LHCN-M2 (cell line): ENCODE data around the gene ELAPOR2. TPM values are rescaled to one million over a fixed set of nuclear protein-coding genes. Genes with fewer than 3 reads are reported as not detected.
"Not testable (repeated sequence)": the region's sequence is repeated elsewhere in the genome, so short reads cannot be mapped to it uniquely, and the experiment has no call there.

Experiments used
- DNase-seq: peaks from one replicate; pipeline ENCODE4 v3.0.0-alpha.2; 2012; ENCODE audit warnings: low read depth
- total RNA-seq: library from RNA; depleted of rRNA; stranded (reverse); fragments of >200 nt; gene quantifications from 2 replicates; pipeline ENCODE4 v1.2.3, GENCODE V29; 2014; rRNA removed

ELAPOR2 gene
- total RNA-seq, 1 experiment from 2014 or later: 5.7 TPM

- no peak for DNase-seq
These were observed 13.0 kb downstream of the ELAPOR2 start for GRCh38 chr7:87046456-87046855.

- not testable (repeated sequence) for DNase-seq
These were observed 14.7 kb downstream of the ELAPOR2 start for GRCh38 chr7:87044713-87045112.

- DNase-seq: not testable (repeated sequence)
These were observed 17.9 kb downstream of the ELAPOR2 start for GRCh38 chr7:87041586-87041985.

- not testable (repeated sequence) for DNase-seq
These were observed 19.7 kb downstream of the ELAPOR2 start for GRCh38 chr7:87039691-87040299.

- peak; percentile 24 for DNase-seq
These were observed 20.3 kb downstream of the ELAPOR2 start for GRCh38 chr7:87038993-87039690.

- no peak for DNase-seq
These were observed 22.5 kb downstream of the ELAPOR2 start for GRCh38 chr7:87036985-87037384.

- DNase-seq: no peak
These were observed 26.7 kb downstream of the ELAPOR2 start for GRCh38 chr7:87032604-87033339.

- no peak for DNase-seq
These were observed 30.4 kb downstream of the ELAPOR2 start for GRCh38 chr7:87029078-87029477.

GRCh38 chr7:87028636-87029035 lies 30.8 kb downstream of the ELAPOR2 start:
- no peak for DNase-seq

- DNase-seq: no peak
These were observed 31.6 kb downstream of the ELAPOR2 start for GRCh38 chr7:87027900-87028299.

GRCh38 chr7:87021285-87021684 lies 38.2 kb downstream of the ELAPOR2 start:
- no peak for DNase-seq

- DNase-seq: no peak
These were observed 42.8 kb downstream of the ELAPOR2 start for GRCh38 chr7:87016606-87017005.

- DNase-seq: no peak
These were observed 45.6 kb downstream of the ELAPOR2 start for GRCh38 chr7:87013840-87014190.

- no peak for DNase-seq
These were observed 46.2 kb downstream of the ELAPOR2 start for GRCh38 chr7:87013136-87013839.

Other genes starting within 250 kb of the ELAPOR2 start
- gene DMTF1, start 92.8 kb upstream of the ELAPOR2 start, total RNA-seq: 60.2 and 60.7 TPM in 2 replicates
- 39.0 and 43.3 TPM in 2 replicates for gene TMEM243, start 160.1 kb upstream of the ELAPOR2 start, total RNA-seq